ENCODE measurements around the gene MLIP. TPM values are rescaled to one million over a fixed set of nuclear protein-coding genes. Genes with fewer than 3 reads are reported as not detected.
"Not testable (repeated sequence)": the region's sequence is repeated elsewhere in the genome, so short reads cannot be mapped to it uniquely, and the experiment has no call there.

MLIP gene
- total RNA-seq, 4 donors from 2014 or later, result 0.42 to 3.5 (median 1.2) TPM

- Histone ChIP-seq H3K27ac (replicated peaks in 1 of 4) (no peak overlapping the region), H3K4me1 (peaks cover 0 to 10% (median 0%) of the 10 kb centered on the region in 4 donors), H3K36me3 (peaks cover 0 to 3% (median 0%) of the 10 kb centered on the region in 4 donors), H3K27me3 (no peaks in the 10 kb centered on the region), H3K4me3 (no peak overlapping the region), H3K9me3 (no peaks in the 10 kb centered on the region)
- 80% methylated on average over 3 of the region's 3 CpGs for WGBS
- no peak for TF ChIP-seq POLR2AphosphoS5 (IDR thresholded peaks at IDR 0.05)
- no peak for TF ChIP-seq EP300 (IDR thresholded peaks at IDR 0.05)
- intact Hi-C loops (cut with DNase I), result no loop called here
- DNase-seq (ENCODE audit: extremely low spot score), result no peak
These were observed 84.4 kb downstream of the MLIP start for GRCh38 chr6:54195637-54196036.

GRCh38 chr6:54196905-54197304, 85.7 kb downstream of the MLIP start:
- Histone ChIP-seq H3K9me3 (no peaks in the 10 kb centered on the region), H3K4me1 (peaks cover 0 to 10% (median 0%) of the 10 kb centered on the region in 4 donors), H3K27ac (replicated peaks in 1 of 4) (no peak overlapping the region), H3K4me3 (no peak overlapping the region), H3K36me3 (peaks cover 0 to 3% (median 0%) of the 10 kb centered on the region in 4 donors), H3K27me3 (no peaks in the 10 kb centered on the region)
- TF ChIP-seq POLR2AphosphoS5 (IDR thresholded peaks at IDR 0.05) (no peak), POLR2A (IDR thresholded peaks at IDR 0.05; ENCODE audit: low read depth) (no peak), CTCF (IDR thresholded peaks at IDR 0.05) (no peak), EP300 (IDR thresholded peaks at IDR 0.05) (no peak)
- 94% methylated on average over 3 of the region's 3 CpGs for WGBS
- intact Hi-C loops (cut with DNase I), result no loop called here
- DNase-seq (ENCODE audit: extremely low spot score), result no peak

DNA sequence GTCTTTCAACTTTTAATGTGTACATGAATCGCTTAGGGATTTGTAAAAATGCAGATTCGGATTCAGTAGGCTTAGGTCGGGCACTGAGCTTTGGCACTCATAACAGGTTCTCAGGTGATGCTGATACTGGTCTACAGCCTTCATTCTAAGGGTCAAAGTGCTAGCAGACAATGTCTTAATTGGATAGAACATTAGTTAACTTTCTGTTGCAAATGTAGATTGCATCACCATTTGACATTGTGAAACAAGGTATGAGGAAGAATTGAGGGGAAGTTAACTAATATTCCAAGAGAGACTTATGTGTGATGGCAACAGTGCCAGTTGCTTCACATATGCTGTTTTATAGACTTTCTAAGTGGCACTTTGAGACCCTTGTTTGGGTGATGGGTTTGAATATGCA, 86.9 kb downstream of the MLIP start:
- peaks cover 0 to 3% (median 0%) of the 10 kb centered on the region in 4 donors for H3K36me3 ChIP-seq
- no peak overlapping the region for H3K4me3 ChIP-seq
- 92% methylated on average over 3 of the region's 3 CpGs for WGBS
- peaks cover 0 to 8% (median 0%) of the 10 kb centered on the region in 4 donors for H3K4me1 ChIP-seq
- no peak overlapping the region for H3K27ac ChIP-seq (replicated peaks in 1 of 4)
- H3K9me3 ChIP-seq, result no peaks in the 10 kb centered on the region
- no peaks in the 10 kb centered on the region for H3K27me3 ChIP-seq
- no peak for DNase-seq (ENCODE audit: extremely low spot score)
- no peak for TF ChIP-seq POLR2AphosphoS5 (IDR thresholded peaks at IDR 0.05)
- TF ChIP-seq POLR2A (IDR thresholded peaks at IDR 0.05; ENCODE audit: low read depth), result no peak
- no peak for TF ChIP-seq CTCF (IDR thresholded peaks at IDR 0.05)
- TF ChIP-seq EP300 (IDR thresholded peaks at IDR 0.05), result no peak
- intact Hi-C loops (cut with DNase I), result no loop called here

- intact Hi-C loops (cut with DNase I); H3K9me3 ChIP-seq; DNase-seq (ENCODE audit: extremely low spot score); H3K36me3 ChIP-seq; H3K4me3 ChIP-seq; H3K27ac ChIP-seq (replicated peaks in 1 of 4); H3K4me1 ChIP-seq; H3K27me3 ChIP-seq: not testable (repeated sequence)
- 92% methylated on average over 16 of the region's 16 CpGs for WGBS
These were observed 92.3 kb downstream of the MLIP start for GRCh38 chr6:54203474-54204035.

DNA sequence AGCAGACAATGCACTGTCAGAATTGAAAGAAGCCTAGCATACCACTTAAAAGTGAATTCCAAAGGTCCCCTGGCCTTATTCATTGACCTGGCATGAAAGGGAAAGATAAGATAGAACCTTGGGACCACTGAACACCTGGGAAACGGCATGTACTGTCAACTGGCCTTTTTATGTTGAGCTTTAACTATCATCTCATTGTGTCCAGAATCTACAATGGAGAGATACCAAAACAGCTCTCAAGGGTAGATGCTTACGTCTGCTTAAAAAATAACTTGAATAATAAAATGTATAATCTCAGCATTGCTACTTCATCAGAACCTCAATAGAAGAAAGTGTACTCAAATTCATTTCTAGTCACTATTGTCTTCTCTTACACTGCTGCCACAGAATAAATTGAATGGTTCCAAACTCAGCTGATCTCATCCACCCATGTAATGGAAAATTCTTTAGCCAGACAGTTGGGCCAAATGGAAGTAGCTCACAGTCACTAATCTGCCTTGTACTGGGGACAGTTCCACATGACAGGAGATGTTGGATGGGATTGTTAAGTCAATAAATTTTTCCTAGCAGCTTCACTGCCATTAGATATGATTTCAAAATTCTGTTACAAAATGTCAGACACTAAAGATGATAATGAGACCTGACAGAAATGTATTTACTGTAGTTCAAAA, 93.8 kb downstream of the MLIP start:
- Histone ChIP-seq H3K4me3 (no peak overlapping the region), H3K4me1 (peaks cover 0 to 5% (median 0%) of the 10 kb centered on the region in 4 donors), H3K36me3 (no peaks in the 10 kb centered on the region), H3K9me3 (no peaks in the 10 kb centered on the region), H3K27ac (replicated peaks in 1 of 4) (no peak overlapping the region), H3K27me3 (no peaks in the 10 kb centered on the region)
- 69% methylated on average over 2 of the region's 2 CpGs for WGBS
- DNase-seq (ENCODE audit: extremely low spot score), result no peak
- no peak for TF ChIP-seq EP300 (IDR thresholded peaks at IDR 0.05)
- TF ChIP-seq POLR2AphosphoS5 (IDR thresholded peaks at IDR 0.05), result no peak
- no peak for TF ChIP-seq CTCF (IDR thresholded peaks at IDR 0.05)
- TF ChIP-seq POLR2A (IDR thresholded peaks at IDR 0.05; ENCODE audit: low read depth), result no peak
- intact Hi-C loops (cut with DNase I), result no loop called here
